DOHH2 (cell line): ENCODE results near the gene CNTNAP2.

ENCODE experiments used
- EZH2phosphoT487 ChIP-seq: fragments of 200-600 bp; sonication (generic); IDR thresholded peaks from 2 replicates; pipeline ENCODE4 v1.6.1; 2017; ENCODE audit warnings: borderline replicate concordance, mild to moderate bottlenecking, antibody characterized with exemption, low read length, moderate library complexity, mixed read lengths
- TF ChIP-seq, protein P1 (sequence below): fragments of 200-600 bp; sonication (generic); IDR thresholded peaks from one replicate; pipeline ENCODE4 v1.5.1; 2014; ENCODE audit warnings: antibody characterized with exemption, mild to moderate bottlenecking, low read depth, low read length; ENCODE audit not compliant: poor library complexity, severe bottlenecking

DNA sequence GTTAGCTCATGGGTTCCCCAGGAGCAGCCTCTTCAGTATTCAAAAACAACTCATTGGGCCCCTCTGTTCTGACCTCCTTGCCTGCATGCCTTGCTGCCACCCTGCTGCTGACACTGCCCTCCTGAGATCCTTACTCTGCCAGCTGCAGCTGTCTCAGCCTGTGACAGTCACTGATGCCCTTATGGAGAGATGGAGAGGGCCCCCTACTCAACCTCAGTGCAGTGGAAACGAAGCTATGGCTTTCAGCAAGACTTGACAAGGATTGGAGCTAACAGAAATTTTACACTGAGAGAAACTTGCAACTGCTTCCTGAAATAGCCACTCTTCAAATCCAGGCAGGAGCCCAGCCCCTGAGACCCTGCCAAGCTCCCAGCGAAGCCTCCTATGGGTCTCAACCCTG is 1795.7 kb downstream of the CNTNAP2 start:
- TF ChIP-seq EZH2phosphoT487, result no peak
- TF ChIP-seq, protein P1, sequence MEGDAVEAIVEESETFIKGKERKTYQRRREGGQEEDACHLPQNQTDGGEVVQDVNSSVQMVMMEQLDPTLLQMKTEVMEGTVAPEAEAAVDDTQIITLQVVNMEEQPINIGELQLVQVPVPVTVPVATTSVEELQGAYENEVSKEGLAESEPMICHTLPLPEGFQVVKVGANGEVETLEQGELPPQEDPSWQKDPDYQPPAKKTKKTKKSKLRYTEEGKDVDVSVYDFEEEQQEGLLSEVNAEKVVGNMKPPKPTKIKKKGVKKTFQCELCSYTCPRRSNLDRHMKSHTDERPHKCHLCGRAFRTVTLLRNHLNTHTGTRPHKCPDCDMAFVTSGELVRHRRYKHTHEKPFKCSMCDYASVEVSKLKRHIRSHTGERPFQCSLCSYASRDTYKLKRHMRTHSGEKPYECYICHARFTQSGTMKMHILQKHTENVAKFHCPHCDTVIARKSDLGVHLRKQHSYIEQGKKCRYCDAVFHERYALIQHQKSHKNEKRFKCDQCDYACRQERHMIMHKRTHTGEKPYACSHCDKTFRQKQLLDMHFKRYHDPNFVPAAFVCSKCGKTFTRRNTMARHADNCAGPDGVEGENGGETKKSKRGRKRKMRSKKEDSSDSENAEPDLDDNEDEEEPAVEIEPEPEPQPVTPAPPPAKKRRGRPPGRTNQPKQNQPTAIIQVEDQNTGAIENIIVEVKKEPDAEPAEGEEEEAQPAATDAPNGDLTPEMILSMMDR, result no peak
